MM.1S (cell line): Measurements from ENCODE around the gene SEMA6C.

Experiments
- CTCF ChIP-seq: fragments of 300-600 bp; sonication (generic); IDR thresholded peaks from 2 replicates; pipeline ENCODE4 v1.5.1; 2016; ENCODE audit warnings: antibody characterized with exemption, low read length, mixed read lengths
- EZH2 ChIP-seq: fragments of 300-600 bp; sonication (generic); optimal IDR thresholded peaks from 2 replicates; pipeline ENCODE3; 2017; ENCODE audit warnings: low read depth, mild to moderate bottlenecking, antibody characterized with exemption, low read length, mixed read lengths

- TF ChIP-seq CTCF (no peak), EZH2 (no peak)
Observed at GRCh38 chr1:151175041-151175741, 28.8 kb upstream of the SEMA6C start.
